A549 (cell line): ENCODE measurements around the gene CTU1.

Experiments used
- CHD2 ChIP-seq: fragments of 150-350 bp; IDR thresholded peaks from 2 replicates; pipeline ENCODE4 v1.6.1; 2014; ENCODE audit warnings: low read length; ENCODE audit not compliant: partially characterized antibody
- CHD4 ChIP-seq: fragments of 200-600 bp; sonication (generic); IDR thresholded peaks from 2 replicates; pipeline ENCODE4 v1.6.1; 2016; ENCODE audit warnings: antibody characterized with exemption, mild to moderate bottlenecking, borderline replicate concordance
- EHF ChIP-seq: fragments of 250-450 bp; sonication (Bioruptor Pico); IDR thresholded peaks from 2 replicates; pipeline ENCODE4 v1.5.0; 2020; ENCODE audit warnings: mild to moderate bottlenecking
- EHMT2 ChIP-seq: fragments of 200-600 bp; sonication (generic); IDR thresholded peaks from 2 replicates; pipeline ENCODE4 v1.6.1; 2016; ENCODE audit warnings: antibody characterized with exemption, low read depth, mild to moderate bottlenecking, moderate library complexity
- EP300 ChIP-seq, 2 experiments: fragments of >200 bp; sonication (Bioruptor Twin); formaldehyde crosslinking; IDR thresholded peaks; 2 replicates in 1 of 2; 3 replicates in 1 of 2; pipeline ENCODE4 v1.6.1; 2016 to 2017
- ESRRA ChIP-seq: fragments of 150-350 bp; IDR thresholded peaks from 2 replicates; pipeline ENCODE4 v1.6.1; 2014; ENCODE audit warnings: mild to moderate bottlenecking, low read length, borderline replicate concordance
- FOSL2 ChIP-seq, 2 experiments: fragments of 450-650 bp in 1 of 2; fragments of >200 bp in 1 of 2; sonication (Bioruptor Twin) in 1 of 2; formaldehyde crosslinking; IDR thresholded peaks; 2 replicates each; pipeline versions ENCODE4 v1.5.0 to v1.6.1; 2016 to 2020; ENCODE audit warnings: mild to moderate bottlenecking in 1 of 2, moderate library complexity in 1 of 2
- KDM5A ChIP-seq: fragments of 200-600 bp; sonication (generic); IDR thresholded peaks from 2 replicates; pipeline ENCODE4 v1.6.1; 2016; ENCODE audit warnings: antibody characterized with exemption, mild to moderate bottlenecking
- NPAS2 ChIP-seq: fragments of 250-450 bp; sonication (Bioruptor Pico); IDR thresholded peaks from 2 replicates; pipeline ENCODE4 v1.8.0; 2022; ENCODE audit warnings: mild to moderate bottlenecking, moderate library complexity, borderline replicate concordance
- POLR2A ChIP-seq: IDR thresholded peaks from 2 replicates; pipeline ENCODE4 v1.6.1; 2012; ENCODE audit warnings: mild to moderate bottlenecking, low read length
- TP53 ChIP-seq: fragments of 250-450 bp; sonication (Bioruptor Pico); IDR thresholded peaks from 2 replicates; pipeline ENCODE4 v1.5.0; 2021; ENCODE audit warnings: mild to moderate bottlenecking, moderate library complexity
- TF ChIP-seq, protein P1 (sequence below): fragments of 250-450 bp; sonication (Bioruptor Pico); IDR thresholded peaks from 2 replicates; pipeline ENCODE4 v1.5.0; 2021; ENCODE audit warnings: mild to moderate bottlenecking, moderate library complexity, borderline replicate concordance
- TF ChIP-seq, protein P2 (sequence below): fragments of >200 bp; sonication (Bioruptor Twin); formaldehyde crosslinking; IDR thresholded peaks from 3 replicates; pipeline ENCODE4 v1.5.1; 2016
- TF ChIP-seq, protein P3 (sequence below): fragments of 450-650 bp; IDR thresholded peaks from 2 replicates; pipeline ENCODE4 v1.6.1; 2014; ENCODE audit warnings: antibody characterized with exemption

DNA sequence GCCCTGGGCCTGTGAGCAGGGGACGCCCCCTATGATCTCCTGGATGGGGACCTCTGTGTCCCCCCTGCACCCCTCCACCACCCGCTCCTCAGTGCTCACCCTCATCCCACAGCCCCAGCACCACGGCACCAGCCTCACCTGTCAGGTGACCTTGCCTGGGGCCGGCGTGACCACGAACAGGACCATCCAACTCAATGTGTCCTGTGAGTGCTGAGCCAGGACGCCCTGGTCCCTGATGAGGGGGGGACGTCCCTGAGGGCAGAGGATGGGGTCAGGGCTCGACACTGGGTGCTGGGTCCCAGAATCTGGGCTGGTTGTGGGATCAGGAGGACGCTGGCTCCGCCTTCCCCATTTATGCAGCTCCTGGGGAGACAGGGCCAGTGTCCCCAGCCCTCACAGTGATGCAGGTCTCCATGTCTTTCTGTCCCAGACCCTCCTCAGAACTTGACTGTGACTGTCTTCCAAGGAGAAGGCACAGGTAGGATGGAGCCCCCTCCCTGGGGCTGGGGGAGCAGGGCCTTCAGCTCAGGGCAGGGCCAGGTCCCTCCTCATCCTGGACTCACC, 36.4 kb upstream of the CTU1 start:
- TF ChIP-seq KDM5A (no peak), EHF (CRISPR knock-in tag) (no peak), POLR2A (no peak), EP300 (IDR thresholded peaks at IDR 0.05) (no peak), CHD4 (no peak), TP53 (CRISPR knock-in tag) (no peak), NPAS2 (no peak), EHMT2 (no peak), FOSL2 (IDR thresholded peaks at IDR 0.05) (no peak), FOSL2 (CRISPR knock-in tag; IDR thresholded peaks at IDR 0.05) (no peak), ESRRA (no peak), CHD2 (no peak)
- TF ChIP-seq, protein P1, sequence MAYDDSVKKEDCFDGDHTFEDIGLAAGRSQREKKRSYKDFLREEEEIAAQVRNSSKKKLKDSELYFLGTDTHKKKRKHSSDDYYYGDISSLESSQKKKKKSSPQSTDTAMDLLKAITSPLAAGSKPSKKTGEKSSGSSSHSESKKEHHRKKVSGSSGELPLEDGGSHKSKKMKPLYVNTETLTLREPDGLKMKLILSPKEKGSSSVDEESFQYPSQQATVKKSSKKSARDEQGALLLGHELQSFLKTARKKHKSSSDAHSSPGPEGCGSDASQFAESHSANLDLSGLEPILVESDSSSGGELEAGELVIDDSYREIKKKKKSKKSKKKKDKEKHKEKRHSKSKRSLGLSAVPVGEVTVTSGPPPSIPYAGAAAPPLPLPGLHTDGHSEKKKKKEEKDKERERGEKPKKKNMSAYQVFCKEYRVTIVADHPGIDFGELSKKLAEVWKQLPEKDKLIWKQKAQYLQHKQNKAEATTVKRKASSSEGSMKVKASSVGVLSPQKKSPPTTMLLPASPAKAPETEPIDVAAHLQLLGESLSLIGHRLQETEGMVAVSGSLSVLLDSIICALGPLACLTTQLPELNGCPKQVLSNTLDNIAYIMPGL (CRISPR knock-in tag) = no peak
- TF ChIP-seq, protein P2, sequence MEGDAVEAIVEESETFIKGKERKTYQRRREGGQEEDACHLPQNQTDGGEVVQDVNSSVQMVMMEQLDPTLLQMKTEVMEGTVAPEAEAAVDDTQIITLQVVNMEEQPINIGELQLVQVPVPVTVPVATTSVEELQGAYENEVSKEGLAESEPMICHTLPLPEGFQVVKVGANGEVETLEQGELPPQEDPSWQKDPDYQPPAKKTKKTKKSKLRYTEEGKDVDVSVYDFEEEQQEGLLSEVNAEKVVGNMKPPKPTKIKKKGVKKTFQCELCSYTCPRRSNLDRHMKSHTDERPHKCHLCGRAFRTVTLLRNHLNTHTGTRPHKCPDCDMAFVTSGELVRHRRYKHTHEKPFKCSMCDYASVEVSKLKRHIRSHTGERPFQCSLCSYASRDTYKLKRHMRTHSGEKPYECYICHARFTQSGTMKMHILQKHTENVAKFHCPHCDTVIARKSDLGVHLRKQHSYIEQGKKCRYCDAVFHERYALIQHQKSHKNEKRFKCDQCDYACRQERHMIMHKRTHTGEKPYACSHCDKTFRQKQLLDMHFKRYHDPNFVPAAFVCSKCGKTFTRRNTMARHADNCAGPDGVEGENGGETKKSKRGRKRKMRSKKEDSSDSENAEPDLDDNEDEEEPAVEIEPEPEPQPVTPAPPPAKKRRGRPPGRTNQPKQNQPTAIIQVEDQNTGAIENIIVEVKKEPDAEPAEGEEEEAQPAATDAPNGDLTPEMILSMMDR = no peak
- TF ChIP-seq, protein P3, sequence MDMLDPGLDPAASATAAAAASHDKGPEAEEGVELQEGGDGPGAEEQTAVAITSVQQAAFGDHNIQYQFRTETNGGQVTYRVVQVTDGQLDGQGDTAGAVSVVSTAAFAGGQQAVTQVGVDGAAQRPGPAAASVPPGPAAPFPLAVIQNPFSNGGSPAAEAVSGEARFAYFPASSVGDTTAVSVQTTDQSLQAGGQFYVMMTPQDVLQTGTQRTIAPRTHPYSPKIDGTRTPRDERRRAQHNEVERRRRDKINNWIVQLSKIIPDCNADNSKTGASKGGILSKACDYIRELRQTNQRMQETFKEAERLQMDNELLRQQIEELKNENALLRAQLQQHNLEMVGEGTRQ = no peak
